Vagina (tissue), 2 donors: ENCODE measurements around the gene FAHD2B.
"Not testable (repeated sequence)": the region's sequence is repeated elsewhere in the genome, so short reads cannot be mapped to it uniquely, and the experiment has no call there.

Experiments
- CTCF ChIP-seq, 3 experiments: fragments of 450-650 bp in 2 of 3; fragments of 200-600 bp in 1 of 3; sonication (generic) in 1 of 3; IDR thresholded peaks; one replicate each; pipeline ENCODE4 v1.5.1; 2017 to 2019; ENCODE audit warnings: antibody characterized with exemption in 3 of 3, mild to moderate bottlenecking in 2 of 3, moderate library complexity in 2 of 3
- POLR2AphosphoS5 ChIP-seq, 2 donors: sonication (generic); formaldehyde crosslinking; IDR thresholded peaks; one replicate each; pipeline ENCODE4 v1.9.0; 2017; ENCODE audit warnings: antibody characterized with exemption in 2 of 2, mild to moderate bottlenecking in 2 of 2, low read depth in 1 of 2; ENCODE audit not compliant: insufficient read depth in 1 of 2

- not testable (repeated sequence) for TF ChIP-seq CTCF (IDR thresholded peaks at IDR 0.05); POLR2AphosphoS5 (IDR thresholded peaks at IDR 0.05; ENCODE audit: insufficient read depth in 1 of 2, low read depth in 1 of 2)
These were observed 48.7 kb downstream of the FAHD2B start for GRCh38 chr2:97045895-97046499.
